WTC11 (cell line): ENCODE data around the gene GNG2.

Source experiments
- ELF4 ChIP-seq: sonication (generic); formaldehyde crosslinking; IDR thresholded peaks from 2 replicates; pipeline ENCODE4 v1.8.1; 2022; ENCODE audit warnings: low read depth, mild to moderate bottlenecking, moderate library complexity, missing genetic modification reagents
- ETV6 ChIP-seq: sonication (generic); formaldehyde crosslinking; IDR thresholded peaks from 2 replicates; pipeline ENCODE4 v1.8.1; 2022; ENCODE audit warnings: mild to moderate bottlenecking, missing genetic modification reagents
- HMGA2 ChIP-seq: fragments of 250-450 bp; sonication (Bioruptor Pico); IDR thresholded peaks from 2 replicates; pipeline ENCODE4 v1.4.0; 2021; ENCODE audit warnings: mild to moderate bottlenecking, moderate library complexity
- JUN ChIP-seq: sonication (generic); formaldehyde crosslinking; IDR thresholded peaks from 2 replicates; pipeline ENCODE4 v1.8.0; 2023; ENCODE audit warnings: mild to moderate bottlenecking, missing genetic modification reagents
- NFATC4 ChIP-seq: fragments of 250-450 bp; sonication (Bioruptor Pico); IDR thresholded peaks from 2 replicates; pipeline ENCODE4 v1.9.0; 2021; ENCODE audit warnings: mild to moderate bottlenecking
- NFE2L1 ChIP-seq: sonication (generic); formaldehyde crosslinking; IDR thresholded peaks from 2 replicates; pipeline ENCODE4 v1.8.1; 2023; ENCODE audit warnings: missing genetic modification reagents
- NR2C2 ChIP-seq: sonication (generic); formaldehyde crosslinking; IDR thresholded peaks from 2 replicates; pipeline ENCODE4 v1.8.0; 2022; ENCODE audit warnings: mild to moderate bottlenecking, missing genetic modification reagents
- TEAD4 ChIP-seq: sonication (generic); formaldehyde crosslinking; IDR thresholded peaks from 2 replicates; pipeline ENCODE4 v1.8.0; 2022; ENCODE audit warnings: mild to moderate bottlenecking, missing genetic modification reagents
- TF ChIP-seq, protein P1 (sequence below): fragments of 200-600 bp; IDR thresholded peaks from 2 replicates; pipeline ENCODE4 v1.8.0; 2022; ENCODE audit warnings: antibody characterized with exemption
- TF ChIP-seq, protein P2 (sequence below): sonication (generic); formaldehyde crosslinking; IDR thresholded peaks from 2 replicates; pipeline ENCODE4 v1.8.1; 2022; ENCODE audit warnings: mild to moderate bottlenecking, missing genetic modification reagents, moderate library complexity, borderline replicate concordance

DNA sequence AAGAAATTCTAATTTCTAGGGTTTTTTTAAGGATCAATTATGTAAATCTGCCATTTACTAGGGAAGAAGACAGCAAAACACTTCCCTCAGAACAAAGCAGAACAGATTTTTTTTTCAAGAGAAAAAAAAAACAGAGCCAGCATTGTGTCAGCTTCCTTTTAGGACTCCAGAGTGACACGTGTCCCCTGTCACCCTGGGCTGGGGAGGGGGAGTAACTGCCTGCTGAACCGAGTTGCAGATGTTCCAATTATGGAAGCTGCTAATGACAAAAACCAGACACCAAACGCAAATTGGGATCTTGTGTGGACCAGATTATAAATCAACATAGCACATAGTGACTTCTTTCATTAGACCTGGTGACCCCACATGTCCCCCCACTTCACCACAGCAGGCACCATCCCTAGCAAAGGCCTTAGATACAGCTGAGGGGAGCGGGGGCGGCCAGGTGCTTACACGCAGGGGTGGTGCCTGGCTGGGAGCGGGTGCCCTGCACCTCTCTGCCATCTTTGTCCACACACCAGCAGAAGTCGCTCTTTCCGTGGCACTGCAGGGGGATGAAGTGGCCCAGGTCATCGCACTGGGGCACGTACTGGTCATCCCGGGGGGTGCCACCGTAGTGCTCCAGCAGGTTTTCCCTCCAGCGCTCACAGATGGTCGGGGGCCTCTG is 154.3 kb downstream of the GNG2 start:
- TF ChIP-seq, protein P1, sequence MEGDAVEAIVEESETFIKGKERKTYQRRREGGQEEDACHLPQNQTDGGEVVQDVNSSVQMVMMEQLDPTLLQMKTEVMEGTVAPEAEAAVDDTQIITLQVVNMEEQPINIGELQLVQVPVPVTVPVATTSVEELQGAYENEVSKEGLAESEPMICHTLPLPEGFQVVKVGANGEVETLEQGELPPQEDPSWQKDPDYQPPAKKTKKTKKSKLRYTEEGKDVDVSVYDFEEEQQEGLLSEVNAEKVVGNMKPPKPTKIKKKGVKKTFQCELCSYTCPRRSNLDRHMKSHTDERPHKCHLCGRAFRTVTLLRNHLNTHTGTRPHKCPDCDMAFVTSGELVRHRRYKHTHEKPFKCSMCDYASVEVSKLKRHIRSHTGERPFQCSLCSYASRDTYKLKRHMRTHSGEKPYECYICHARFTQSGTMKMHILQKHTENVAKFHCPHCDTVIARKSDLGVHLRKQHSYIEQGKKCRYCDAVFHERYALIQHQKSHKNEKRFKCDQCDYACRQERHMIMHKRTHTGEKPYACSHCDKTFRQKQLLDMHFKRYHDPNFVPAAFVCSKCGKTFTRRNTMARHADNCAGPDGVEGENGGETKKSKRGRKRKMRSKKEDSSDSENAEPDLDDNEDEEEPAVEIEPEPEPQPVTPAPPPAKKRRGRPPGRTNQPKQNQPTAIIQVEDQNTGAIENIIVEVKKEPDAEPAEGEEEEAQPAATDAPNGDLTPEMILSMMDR, result no peak
- TF ChIP-seq NFE2L1 (no peak), HMGA2 (CRISPR knock-in tag) (no peak), ELF4 (no peak), ETV6 (CRISPR knock-in tag) (no peak), NR2C2 (CRISPR knock-in tag) (no peak), TEAD4 (no peak), NFATC4 (CRISPR knock-in tag) (no peak), JUN (no peak)
- TF ChIP-seq, protein P2, sequence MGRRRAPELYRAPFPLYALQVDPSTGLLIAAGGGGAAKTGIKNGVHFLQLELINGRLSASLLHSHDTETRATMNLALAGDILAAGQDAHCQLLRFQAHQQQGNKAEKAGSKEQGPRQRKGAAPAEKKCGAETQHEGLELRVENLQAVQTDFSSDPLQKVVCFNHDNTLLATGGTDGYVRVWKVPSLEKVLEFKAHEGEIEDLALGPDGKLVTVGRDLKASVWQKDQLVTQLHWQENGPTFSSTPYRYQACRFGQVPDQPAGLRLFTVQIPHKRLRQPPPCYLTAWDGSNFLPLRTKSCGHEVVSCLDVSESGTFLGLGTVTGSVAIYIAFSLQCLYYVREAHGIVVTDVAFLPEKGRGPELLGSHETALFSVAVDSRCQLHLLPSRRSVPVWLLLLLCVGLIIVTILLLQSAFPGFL (CRISPR knock-in tag), result no peak
